HG02870 (cell line): ENCODE results near the gene CTIF.

Experiments used
- ATAC-seq: cut with Tn5 transposase; IDR thresholded peaks from one replicate; pipeline ENCODE4 v1.9.1; 2021; ENCODE audit warnings: mild to moderate bottlenecking, moderate library complexity; ENCODE audit not compliant: unreplicated experiment

Gene CTIF

GRCh38 chr18:48531908-48532307 lies 6.9 kb upstream of the CTIF start:
- no peak for ATAC-seq

GRCh38 chr18:48533340-48534070 lies 5.3 kb upstream of the CTIF start:
- ATAC-seq, result peak; percentile 51

- ATAC-seq, result no peak
Measured at GRCh38 chr18:48534364-48534763, 4.5 kb upstream of the CTIF start.

GRCh38 chr18:48535956-48536355 lies 2.9 kb upstream of the CTIF start:
- no peak for ATAC-seq

GRCh38 chr18:48536516-48536915 lies 2.3 kb upstream of the CTIF start:
- no peak for ATAC-seq

- ATAC-seq, result no peak
Measured at GRCh38 chr18:48539406-48540250, 797 bp downstream of the CTIF start.

GRCh38 chr18:48540251-48541025 lies 1.6 kb downstream of the CTIF start:
- ATAC-seq, result peak; percentile 39

- peak; percentile 41 for ATAC-seq
Measured at GRCh38 chr18:48541026-48541746, 2.4 kb downstream of the CTIF start.

- ATAC-seq, result no peak
Measured at GRCh38 chr18:48541747-48542400, 3.0 kb downstream of the CTIF start.

GRCh38 chr18:48542513-48543181 lies 3.8 kb downstream of the CTIF start:
- ATAC-seq, result no peak

GRCh38 chr18:48543228-48543627 lies 4.4 kb downstream of the CTIF start:
- no peak for ATAC-seq

GRCh38 chr18:48544116-48544515 lies 5.3 kb downstream of the CTIF start:
- no peak for ATAC-seq

GRCh38 chr18:48544661-48545415 lies 6.0 kb downstream of the CTIF start:
- no peak for ATAC-seq

- ATAC-seq, result no peak
Measured at GRCh38 chr18:48545757-48546321, 7.0 kb downstream of the CTIF start.

GRCh38 chr18:48546396-48546795 lies 7.6 kb downstream of the CTIF start:
- ATAC-seq, result no peak

- ATAC-seq, result no peak
Measured at GRCh38 chr18:48547531-48547981, 8.7 kb downstream of the CTIF start.

GRCh38 chr18:48548011-48548771 lies 9.4 kb downstream of the CTIF start:
- no peak for ATAC-seq

GRCh38 chr18:48548921-48549320 lies 10.1 kb downstream of the CTIF start:
- ATAC-seq, result no peak
